ENCODE results near the gene PARN.
A peak's percentile ranks its signal among the peaks of the same experiment; 100 is the strongest.
"Not testable (repeated sequence)": the region's sequence is repeated elsewhere in the genome, so short reads cannot be mapped to it uniquely, and the experiment has no call there.

PARN gene

GRCh38 chr16:14630620-14631330 lies 715 bp upstream of the PARN start:
- CTCF ChIA-PET; H3K4me3 ChIP-seq (ENCODE audit: low read depth, low read length); H3K4me1 ChIP-seq (ENCODE audit: control insufficient read depth, insufficient read depth, low read length); H3K9me3 ChIP-seq (ENCODE audit: control insufficient read depth, insufficient read depth, low read depth, low read length): not testable (repeated sequence)
- peaks cover 20 to 34% of the 10 kb centered on the region in 2 experiments for H3K36me3 ChIP-seq (ENCODE audit: control insufficient read depth in 2 of 2, insufficient read depth in 1 of 2, low read length in 2 of 2)
- peak overlapping the region; percentile 60 for H3K27ac ChIP-seq (ENCODE audit: extremely low read depth, low read depth, low read length)
- peak; percentile 58; the same call in 1 of the 2 replicates for TF ChIP-seq ZNF121 (tag by site-specific recombination; IDR thresholded peaks at IDR 0.05)
- POLR2A ChIA-PET: interaction anchor here (0.6 to 2.0 kb wide), 9 partner anchors 9 to 1070 kb away, joined by 3 to 11 read pairs (median 3); partner anchors contain the start of gene ERCC4

GRCh38 chr16:14629612-14629918 lies 495 bp downstream of the PARN start:
- CTCF ChIA-PET: no interaction called here
- 0 out of 2 replicates have a peak, but pooled peaks cover 4% of the 10 kb centered on the region for H3K4me1 ChIP-seq (ENCODE audit: control insufficient read depth, insufficient read depth, low read length)
- no peak for TF ChIP-seq ZNF473 (tag by site-specific recombination; IDR thresholded peaks at IDR 0.05)
- TF ChIP-seq ZNF843 (tag by site-specific recombination; IDR thresholded peaks at IDR 0.05): no peak
- 0 out of 2 replicates have a peak, but pooled peaks have one; percentile 9 for TF ChIP-seq PRDM10 (tag by site-specific recombination; IDR thresholded peaks at IDR 0.05)
- TF ChIP-seq ZNF48 (tag by site-specific recombination; IDR thresholded peaks at IDR 0.05): no peak
- TF ChIP-seq GLIS2 (tag by site-specific recombination; IDR thresholded peaks at IDR 0.05): peak; percentile 78
- TF ChIP-seq ZNF148 (tag by site-specific recombination; IDR thresholded peaks at IDR 0.05; ENCODE audit: borderline replicate concordance): no peak
- TF ChIP-seq ZNF776 (tag by site-specific recombination; IDR thresholded peaks at IDR 0.05; ENCODE audit: borderline replicate concordance): no peak
- no peak for TF ChIP-seq HOXD13 (CRISPR knock-in tag; IDR thresholded peaks at IDR 0.05; ENCODE audit: borderline replicate concordance)
- no peak for TF ChIP-seq OSR2 (tag by site-specific recombination; IDR thresholded peaks at IDR 0.05)
- TF ChIP-seq ZBTB11 (tag by site-specific recombination; conservative IDR thresholded peaks at IDR 0.05; ENCODE audit: low read depth): no peak
- no peak for TF ChIP-seq ZBTB6 (tag by site-specific recombination; IDR thresholded peaks at IDR 0.05)
- no peak for TF ChIP-seq ZNF140 (tag by site-specific recombination; IDR thresholded peaks at IDR 0.05)
- TF ChIP-seq ZNF488 (tag by site-specific recombination; IDR thresholded peaks at IDR 0.05): no peak
- TF ChIP-seq ZSCAN18 (tag by site-specific recombination; IDR thresholded peaks at IDR 0.05): no peak
- TF ChIP-seq ZNF404 (tag by site-specific recombination; IDR thresholded peaks at IDR 0.05): no peak
- no peak for TF ChIP-seq ZBTB49 (tag by site-specific recombination; IDR thresholded peaks at IDR 0.05; ENCODE audit: low read depth)

More at GRCh38 chr16:14629612-14629918, 495 bp downstream of the PARN start:
- Histone ChIP-seq H3K4me3 (ENCODE audit: low read depth, low read length) (peak overlapping the region; percentile 71), H3K9me3 (ENCODE audit: control insufficient read depth, insufficient read depth, low read depth, low read length) (no peaks in the 10 kb centered on the region), H3K27ac (ENCODE audit: extremely low read depth, low read depth, low read length) (peak overlapping the region; percentile 77), H3K36me3 (ENCODE audit: control insufficient read depth in 2 of 2, insufficient read depth in 1 of 2, low read length in 2 of 2) (peaks cover 31 to 41% of the 10 kb centered on the region in 2 experiments)
- POLR2A ChIA-PET: interaction anchor here (1.1 to 2.0 kb wide), 2 partner anchors 9 to 17 kb away, joined by 5 to 11 read pairs; no protein-coding TSS in a partner anchor

Data from HEK293 (cell line).